Right renal pelvis (tissue), 4 donors: ENCODE measurements around the gene PHLDB2. TPM values are rescaled to one million over a fixed set of nuclear protein-coding genes. Genes with fewer than 3 reads are reported as not detected.

Experiments
- DNase-seq, 4 donors: peaks; one replicate each; pipeline ENCODE4 v3.0.0-alpha.2; 2013; ENCODE audit warnings: low read depth in 4 of 4, low spot score in 3 of 4, missing footprints in 1 of 4
- polyA plus RNA-seq, 4 donors: library from polyadenylated mRNA; unstranded; fragments of 120-200 nt; gene quantifications; one replicate each; pipeline ENCODE4 v1.2.1, GENCODE V29; 2013; ENCODE audit not compliant: insufficient read length in 4 of 4

The PHLDB2 gene
- polyA plus RNA-seq, 4 donors, result 80.1 to 96.5 (median 89.7) TPM

DNA sequence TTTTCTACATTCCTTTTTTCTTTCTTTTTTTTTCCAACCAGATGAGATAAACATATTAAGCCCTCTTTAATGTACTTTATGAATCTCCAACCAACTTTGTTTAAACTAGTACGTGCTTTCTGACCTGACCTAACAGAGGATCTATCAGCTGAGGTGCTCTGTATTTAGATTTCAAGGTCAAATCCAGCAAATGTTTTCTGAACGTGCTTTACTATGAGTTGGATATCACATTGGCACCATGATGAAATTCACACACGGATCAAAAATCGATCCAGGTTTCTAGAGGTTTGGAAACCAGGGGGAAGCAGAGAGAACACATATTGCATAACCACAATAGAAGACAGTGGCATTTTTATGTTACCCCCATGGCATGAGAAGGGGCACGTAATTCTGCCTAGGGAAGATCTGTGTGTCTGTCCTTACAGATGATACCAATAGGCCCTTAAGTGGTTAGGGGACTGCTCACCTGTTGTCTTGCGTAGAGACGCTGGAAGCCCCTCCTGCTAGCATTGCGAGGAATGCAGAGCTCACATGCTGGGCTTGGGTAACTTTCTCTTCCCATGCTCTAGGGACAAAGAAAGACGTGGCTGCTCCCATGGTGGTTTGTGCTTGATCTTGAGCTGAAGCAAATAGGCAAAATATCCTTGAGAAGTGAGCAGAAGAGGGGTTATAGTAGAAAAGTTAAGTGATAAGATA is 60.5 kb downstream of the PHLDB2 start:
- no peak for DNase-seq

DNA sequence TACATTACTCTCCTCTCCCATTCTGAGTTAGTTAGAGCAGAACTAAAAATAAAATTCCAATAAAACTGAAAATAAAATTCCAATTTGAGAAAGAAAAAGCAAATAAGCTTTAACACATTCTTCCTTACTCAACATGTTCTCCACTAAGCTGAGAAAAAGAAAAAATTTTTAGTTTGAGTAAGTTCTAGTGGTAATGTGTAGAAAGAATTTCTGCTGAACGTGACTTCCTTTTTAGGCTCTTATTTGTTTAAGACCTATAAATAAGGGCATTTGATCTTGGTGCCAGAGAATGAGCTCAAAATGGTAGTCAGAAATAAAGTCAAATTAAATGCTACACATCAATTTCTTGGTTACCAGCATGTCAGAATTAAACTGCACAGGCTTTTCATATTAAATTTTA is 62.1 kb downstream of the PHLDB2 start:
- no peak for DNase-seq

DNA sequence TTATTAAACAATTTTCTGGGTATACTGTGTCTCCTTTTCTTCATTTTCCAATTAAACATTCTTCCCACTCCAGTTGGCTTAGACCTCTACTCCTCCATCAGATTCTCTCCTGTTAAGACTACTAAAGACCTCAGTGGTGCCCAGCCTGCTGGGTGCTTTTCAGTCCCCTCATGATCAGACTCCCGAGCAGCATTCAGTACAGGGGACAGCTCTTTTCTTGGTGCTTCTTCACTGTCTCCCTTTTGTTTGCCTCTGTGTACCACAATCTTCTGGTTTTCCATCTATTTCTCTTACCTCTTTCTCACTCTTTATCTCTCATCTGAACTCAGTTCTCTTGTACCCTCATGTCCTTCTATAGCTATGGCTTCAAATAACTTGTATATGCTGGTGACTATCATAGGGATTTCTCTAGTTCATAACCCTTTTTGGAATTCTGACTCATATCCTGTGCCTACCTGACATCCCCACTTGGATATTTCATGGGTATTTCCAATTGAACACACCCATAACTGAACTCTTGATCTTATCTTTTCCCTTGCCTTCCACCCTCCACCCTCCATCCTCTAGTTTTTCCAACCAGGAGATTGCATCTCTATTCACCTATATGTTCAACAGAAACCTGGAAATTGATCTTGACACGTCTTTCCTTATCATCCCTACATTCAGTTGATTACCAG is 64.2 kb downstream of the PHLDB2 start:
- DNase-seq, result no peak

DNA sequence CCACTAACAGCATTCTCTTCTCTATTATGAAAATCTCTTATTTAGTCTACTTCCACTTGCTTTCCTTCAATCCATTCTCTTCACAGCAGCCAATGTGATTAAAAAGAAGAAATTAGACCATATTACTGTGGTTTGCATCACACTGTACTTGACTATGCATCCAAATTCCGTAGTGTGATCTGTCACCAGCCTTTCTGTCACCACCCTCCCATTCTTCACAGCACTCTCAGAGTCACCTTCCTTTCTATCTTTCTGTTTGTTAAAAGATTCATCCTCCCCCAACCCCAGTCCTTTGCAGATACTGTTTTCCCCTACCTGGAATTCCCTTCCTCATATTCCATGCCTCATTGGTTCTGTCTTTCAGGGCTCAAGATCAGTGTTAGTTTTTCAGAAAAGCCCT is 64.7 kb downstream of the PHLDB2 start:
- no peak for DNase-seq

DNA sequence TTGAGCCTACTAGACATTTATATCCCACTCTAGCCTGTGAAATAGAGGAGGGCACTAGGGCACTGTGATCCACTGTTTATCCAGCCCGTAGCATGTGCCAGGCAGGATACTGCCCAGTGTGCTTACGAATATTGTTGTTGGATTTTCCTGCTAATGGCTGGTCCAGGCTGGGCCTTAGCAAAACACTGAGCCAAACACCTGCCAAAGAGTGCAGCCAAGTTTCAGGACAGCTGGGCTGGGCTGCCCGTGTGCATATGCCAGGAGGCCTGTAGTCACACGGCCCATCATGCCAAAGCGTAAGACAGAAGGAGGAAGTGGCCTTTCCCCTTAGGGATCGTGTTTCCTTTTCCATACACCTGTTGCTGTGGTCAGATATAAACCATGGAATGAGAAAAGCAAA is 65.2 kb downstream of the PHLDB2 start:
- no peak for DNase-seq

DNA sequence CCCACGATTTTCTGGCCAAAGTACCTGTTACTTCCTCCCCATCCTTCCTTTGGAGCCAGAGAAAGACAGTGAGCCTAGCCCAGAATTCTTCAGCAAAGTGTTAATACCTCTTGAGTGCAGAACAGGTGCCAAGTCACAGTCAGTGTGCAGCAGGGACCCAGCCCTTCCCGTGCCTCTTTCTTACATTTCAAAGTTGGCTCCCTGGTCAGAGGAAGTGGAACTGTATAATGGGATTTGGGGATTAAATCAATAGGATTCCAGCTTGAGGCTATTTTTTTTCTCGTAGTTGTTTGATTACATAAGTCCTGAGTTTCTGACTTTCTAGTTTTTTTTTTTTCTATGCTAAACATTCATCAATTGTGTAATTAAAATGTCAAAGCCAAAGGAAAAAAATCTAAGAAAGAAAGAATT is 67.2 kb downstream of the PHLDB2 start:
- no peak for DNase-seq

DNA sequence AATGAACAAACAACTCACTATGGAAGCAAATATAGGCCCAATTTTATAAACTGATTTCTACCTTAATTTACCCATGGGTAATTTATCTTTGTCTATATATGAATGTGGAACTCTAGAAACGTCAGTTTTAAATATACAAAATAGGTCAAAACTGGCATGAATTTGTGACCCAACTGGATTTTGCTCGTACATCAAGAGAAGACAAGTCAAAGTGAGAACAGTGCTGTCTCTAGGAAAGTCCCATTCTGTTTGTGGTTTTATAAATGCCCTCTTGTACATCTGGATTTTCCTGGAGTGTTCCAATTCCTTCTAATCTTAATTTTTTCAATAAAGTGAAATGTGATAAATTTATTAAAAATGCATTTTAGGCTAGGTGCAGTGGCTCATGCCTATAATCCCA is 69.5 kb downstream of the PHLDB2 start:
- DNase-seq, result no peak

DNA sequence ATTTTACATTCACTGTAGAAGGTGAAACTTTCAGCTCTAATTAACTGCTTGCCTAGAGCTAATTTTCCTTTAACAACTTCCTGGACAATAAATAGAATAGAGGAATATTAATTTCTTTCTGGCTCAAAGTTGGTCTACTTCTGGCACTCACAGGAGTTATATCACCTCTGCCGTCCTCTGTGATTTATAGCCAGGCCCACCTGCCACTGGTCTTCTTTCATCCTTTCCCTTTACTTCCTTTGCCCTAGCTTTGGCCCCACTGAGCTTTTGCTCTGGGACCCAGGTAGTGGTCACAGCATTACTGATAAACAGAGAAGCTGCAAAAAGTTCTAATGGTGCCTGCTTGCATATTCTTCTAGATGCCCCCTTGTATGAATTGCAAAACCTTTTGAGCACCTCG is 70.4 kb downstream of the PHLDB2 start:
- no peak for DNase-seq

DNA sequence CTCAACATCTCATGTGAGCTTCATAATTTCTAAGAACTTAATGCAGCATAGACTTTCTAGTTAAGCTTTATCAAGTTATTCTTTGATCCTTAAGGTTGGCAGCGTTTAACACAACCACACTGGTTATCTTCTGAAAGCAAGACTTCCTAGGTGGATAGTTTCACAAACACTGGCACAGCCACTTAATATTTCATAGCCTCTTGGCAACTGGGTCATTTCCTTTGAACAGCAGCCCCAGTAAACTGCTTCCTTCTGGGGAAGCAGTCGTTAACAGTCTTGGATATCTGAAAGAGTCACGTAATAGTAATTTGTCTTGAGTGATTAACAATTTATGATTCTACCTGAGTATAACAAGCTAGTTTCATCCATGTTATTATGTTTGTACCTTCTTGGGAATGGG is 73.9 kb downstream of the PHLDB2 start:
- no peak for DNase-seq

DNA sequence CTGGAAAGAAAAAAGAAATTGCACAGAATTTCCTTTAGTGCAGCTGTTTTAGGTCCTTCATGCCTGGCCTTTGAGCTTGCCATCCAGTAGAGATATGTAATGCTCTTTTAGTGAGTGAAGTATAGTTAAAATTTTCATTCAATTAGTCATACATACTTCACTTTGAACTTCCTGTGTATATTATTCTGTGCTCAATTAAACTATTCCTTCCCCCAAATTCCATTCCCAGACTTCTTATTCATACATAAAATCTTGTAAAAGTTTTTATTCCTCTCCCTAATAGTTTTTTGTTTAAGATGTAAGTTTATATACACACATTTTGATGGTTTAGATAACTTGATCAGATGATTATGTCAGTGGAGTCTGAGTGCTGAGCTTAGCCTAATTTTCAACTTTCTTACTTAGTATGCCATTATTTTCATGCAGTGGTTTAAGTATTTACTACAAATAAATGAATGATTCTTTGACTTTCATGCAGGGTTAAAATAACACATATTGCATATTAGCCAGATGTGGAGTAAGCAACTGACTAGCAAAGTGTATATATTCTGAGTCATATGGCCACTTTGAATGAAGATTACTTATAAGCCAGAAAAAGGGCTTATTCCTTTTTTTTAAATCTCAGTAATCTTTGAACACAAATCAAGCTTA is 77.3 kb downstream of the PHLDB2 start:
- no peak for DNase-seq

DNA sequence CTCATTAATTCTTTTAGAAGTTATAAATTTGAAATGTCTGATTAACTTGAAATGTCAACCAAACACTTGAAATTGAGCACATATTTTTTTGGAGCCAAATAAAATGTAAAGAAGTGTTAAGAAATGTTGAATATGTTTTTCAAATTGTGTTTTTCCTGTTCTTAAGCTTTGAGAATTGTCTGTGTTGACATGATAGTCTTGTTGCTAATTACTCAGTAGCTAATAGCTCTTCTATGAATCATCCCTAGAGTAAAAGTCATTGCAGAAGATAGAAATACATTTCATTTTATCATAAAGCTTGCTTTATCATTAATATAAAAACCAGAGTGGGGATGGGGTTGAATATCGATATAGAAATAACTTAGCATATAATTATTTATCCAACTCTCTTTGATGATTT is 77.9 kb downstream of the PHLDB2 start:
- no peak for DNase-seq

DNA sequence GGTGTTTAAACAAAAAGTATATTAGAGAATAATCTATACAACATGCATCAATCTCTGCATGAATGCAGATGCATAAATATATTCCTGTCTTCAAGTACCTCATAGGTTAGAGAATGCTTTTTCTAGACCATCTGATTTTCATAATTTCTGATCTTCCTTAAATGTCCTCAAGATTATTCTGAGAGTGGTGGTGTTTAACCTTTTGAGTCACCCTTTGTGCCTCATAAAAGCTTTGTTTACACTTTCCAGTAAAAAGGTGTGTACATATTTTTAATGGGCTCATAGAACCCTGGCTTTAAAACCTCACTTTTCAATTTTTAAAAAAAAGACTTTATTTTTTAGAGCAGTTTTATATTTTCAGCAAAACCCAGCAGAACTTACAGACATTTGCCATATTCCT is 78.8 kb downstream of the PHLDB2 start:
- DNase-seq, result no peak

DNA sequence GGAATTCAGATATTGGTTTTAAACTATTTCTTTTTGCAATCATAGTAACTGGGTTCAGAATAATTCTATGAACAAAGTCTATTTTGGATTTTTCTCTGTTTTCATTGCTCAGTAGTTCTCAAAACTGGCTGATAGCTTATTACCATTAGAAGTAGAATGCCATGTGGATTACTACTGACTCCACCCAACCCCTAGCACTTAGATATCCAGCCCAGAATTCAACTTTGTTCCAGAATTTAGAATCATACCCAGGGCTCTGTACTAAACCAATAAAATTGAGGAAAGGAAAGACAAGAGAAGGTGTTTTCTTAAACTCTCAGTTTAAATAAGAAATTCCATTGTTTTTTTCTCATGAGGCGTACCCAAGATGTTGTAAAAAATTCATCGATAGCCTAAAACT is 80.8 kb downstream of the PHLDB2 start:
- no peak for DNase-seq

DNA sequence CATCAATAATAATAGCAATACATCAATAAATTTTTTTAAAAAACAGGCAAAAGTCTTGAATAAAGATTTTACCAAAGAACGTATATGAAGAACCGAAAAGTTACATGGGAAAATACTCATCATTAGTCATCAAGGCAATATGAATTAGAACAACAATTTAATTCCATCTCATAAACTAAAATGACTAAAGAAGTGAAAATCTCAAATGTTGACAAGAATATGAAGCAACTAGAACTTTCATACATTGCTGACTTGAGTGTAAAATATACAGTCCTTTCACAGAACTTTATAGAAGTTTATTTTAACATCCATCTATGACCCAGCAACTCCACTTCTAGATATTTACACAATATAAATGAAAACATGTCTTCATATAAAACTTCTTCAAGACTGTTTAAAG is 84.5 kb downstream of the PHLDB2 start:
- DNase-seq, result no peak

DNA sequence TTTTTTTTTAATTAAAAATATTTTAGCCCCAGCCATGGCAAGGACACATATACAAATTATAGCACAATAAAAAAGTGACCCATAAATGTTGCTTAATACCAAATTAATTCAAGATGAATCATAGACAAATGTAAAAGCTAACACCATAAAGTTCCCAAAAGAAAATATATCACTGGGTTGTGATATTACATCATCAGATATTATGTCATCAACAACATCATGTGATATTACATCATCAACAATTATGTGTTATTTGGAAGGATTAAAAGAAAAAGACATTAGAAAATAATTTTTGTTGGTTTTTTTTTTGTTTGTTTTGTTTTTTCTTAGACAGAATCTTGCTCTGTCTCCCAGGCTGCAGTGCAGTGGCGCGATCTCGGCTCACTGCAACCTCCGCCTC is 85.3 kb downstream of the PHLDB2 start:
- no peak for DNase-seq

DNA sequence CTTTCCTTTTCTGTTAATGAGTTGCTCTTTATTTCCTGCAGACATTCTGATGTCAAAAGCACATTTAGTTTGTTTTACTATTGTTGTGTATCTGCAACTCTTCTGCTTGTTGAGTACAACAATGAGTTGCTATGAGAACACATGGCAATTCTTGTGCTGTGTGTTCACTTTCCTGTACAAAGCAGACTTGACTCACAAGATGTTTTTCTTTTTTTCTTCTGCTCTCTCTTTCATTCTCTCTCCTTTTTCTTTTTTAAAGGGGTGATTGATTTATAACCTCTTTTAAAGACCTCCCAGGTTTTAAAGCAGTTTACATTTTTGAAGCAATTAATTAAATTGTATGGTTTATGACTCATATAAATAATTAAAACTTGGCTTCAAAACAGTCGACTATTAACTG is 88.2 kb downstream of the PHLDB2 start:
- DNase-seq, result no peak

DNA sequence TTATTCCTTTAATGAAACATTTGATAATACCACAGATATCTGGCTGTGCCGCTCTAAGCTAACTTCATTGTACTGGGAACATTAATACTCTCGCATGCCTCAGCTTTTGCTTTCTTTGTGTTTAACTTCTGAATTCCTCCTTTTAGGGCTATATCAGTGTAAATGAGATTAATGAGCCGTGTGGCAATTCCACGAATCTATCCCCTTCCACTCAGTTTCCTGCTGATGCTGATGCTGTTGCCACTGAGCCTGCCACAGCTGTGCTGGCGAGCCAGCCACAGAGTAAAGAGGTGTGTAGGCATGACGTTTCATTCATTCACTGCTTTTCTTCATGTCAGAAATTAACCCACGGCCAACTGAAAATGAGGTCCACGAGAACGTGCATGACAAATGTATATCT is 89.7 kb downstream of the PHLDB2 start:
- no peak for DNase-seq

DNA sequence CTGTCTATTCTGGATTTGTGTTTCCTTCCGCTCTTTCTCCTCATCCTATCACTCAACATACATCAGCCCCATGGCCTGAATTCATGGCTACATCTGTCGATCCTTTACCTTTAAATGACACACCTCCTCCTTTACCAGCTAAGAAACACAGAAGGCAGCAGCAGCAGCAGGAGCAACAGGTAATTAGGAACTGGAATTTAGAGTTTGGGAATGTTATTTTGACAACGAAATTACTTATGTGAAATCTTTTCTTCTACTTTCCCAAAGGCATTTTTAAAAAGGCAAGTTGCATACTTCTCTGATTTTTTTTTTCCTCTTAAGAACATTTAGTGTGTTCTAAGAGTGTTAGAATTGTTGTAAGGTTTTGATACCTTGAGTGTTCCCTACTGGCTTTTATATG is 90.6 kb downstream of the PHLDB2 start:
- DNase-seq, result no peak

DNA sequence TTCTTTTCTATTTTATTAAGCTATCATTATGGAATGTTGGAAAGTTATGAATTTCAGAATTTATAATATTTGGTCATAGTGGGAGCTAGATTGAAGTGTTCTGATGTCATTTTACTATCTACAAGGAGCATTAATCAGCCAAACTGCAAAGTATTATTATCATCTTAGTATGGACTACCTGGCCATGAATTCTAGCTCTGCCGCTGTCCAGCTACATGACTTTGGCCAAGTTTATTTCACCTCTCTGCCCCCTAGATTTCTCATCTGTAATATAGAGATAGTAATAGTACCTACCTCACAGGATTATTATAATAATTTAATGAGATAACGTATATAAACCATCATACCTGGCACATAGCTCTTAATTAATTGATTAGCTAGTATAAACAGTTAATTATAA is 92.0 kb downstream of the PHLDB2 start:
- DNase-seq, result no peak

DNA sequence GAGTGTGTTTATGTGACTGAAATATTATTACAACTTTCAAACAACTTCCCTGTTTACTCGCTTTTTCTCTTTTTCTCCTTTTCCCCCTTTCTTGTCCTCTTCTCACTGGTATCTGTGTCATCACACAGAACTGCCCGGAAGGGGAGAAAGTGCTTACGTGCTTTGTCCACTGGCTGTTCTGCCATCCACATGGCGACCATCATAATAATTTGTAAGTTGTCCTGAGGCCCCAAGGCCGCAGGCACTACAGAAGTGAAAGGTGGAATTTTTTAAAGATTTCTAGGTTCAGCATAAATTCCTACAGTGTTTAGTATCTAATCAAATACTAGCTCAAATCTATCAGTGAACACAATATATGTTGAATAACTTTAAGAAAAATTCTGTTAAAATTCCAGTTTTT is 93.0 kb downstream of the PHLDB2 start:
- no peak for DNase-seq

DNA sequence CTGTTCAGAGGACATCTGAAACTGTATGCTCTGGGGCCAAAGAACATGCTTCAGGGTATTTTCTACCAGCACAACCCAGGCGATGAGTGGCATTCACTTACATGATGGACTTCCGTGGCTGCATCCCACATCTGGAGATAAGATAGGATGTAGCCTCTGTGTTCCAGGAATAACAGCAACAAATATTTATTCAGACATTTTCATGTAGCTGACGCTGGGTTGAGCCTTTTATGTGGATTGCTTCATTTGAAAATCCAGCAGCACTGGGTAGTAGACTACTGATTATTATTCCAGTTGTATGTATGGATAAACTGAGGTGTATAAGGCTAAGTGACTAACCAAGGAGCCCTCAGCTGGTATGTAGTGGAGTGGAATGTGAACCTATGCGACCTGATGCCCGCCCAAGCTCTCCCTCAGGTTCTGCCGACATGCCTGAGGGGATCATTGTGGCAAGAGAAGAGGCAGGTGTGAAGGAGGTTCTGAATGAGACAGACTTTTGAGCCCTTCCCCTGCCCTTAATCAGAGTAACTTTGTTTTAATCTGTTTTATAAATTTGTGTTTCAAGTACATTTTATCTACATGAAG is 93.9 kb downstream of the PHLDB2 start:
- DNase-seq, result no peak
